GM18498 (cell line): ENCODE data around the gene RHEB.

ENCODE experiments used
- ATAC-seq: cut with Tn5 transposase; IDR thresholded peaks from one replicate; pipeline ENCODE4 v1.9.1; 2021; ENCODE audit warnings: mild to moderate bottlenecking, moderate library complexity; ENCODE audit not compliant: unreplicated experiment

Gene RHEB

GRCh38 chr7:151435103-151435916 is 84.4 kb downstream of the RHEB start:
- no peak for ATAC-seq

- no peak for ATAC-seq
Measured at GRCh38 chr7:151434549-151434948, 85.1 kb downstream of the RHEB start.

- no peak for ATAC-seq
Measured at GRCh38 chr7:151433721-151434400, 85.8 kb downstream of the RHEB start.

- peak; percentile 80 for ATAC-seq
Measured at GRCh38 chr7:151432658-151433521, 86.8 kb downstream of the RHEB start.

- ATAC-seq: no peak
Measured at GRCh38 chr7:151431768-151432311, 87.9 kb downstream of the RHEB start.

- no peak for ATAC-seq
Measured at GRCh38 chr7:151431281-151431767, 88.4 kb downstream of the RHEB start.

- no peak for ATAC-seq
Measured at GRCh38 chr7:151430391-151431205, 89.1 kb downstream of the RHEB start.

GRCh38 chr7:151429560-151430331 is 89.9 kb downstream of the RHEB start:
- peak; percentile 47 for ATAC-seq

GRCh38 chr7:151429237-151429559 is 90.5 kb downstream of the RHEB start:
- no peak for ATAC-seq

- ATAC-seq: no peak
Measured at GRCh38 chr7:151428378-151429236, 91.1 kb downstream of the RHEB start.

GRCh38 chr7:151427705-151428377 is 91.9 kb downstream of the RHEB start:
- ATAC-seq: no peak

- no peak for ATAC-seq
Measured at GRCh38 chr7:151426904-151427704, 92.6 kb downstream of the RHEB start.

- ATAC-seq: no peak
Measured at GRCh38 chr7:151426441-151426903, 93.2 kb downstream of the RHEB start.

- no peak for ATAC-seq
Measured at GRCh38 chr7:151425670-151426440, 93.8 kb downstream of the RHEB start.

- no peak for ATAC-seq
Measured at GRCh38 chr7:151424799-151425198, 94.9 kb downstream of the RHEB start.

- no peak for ATAC-seq
Measured at GRCh38 chr7:151423936-151424335, 95.8 kb downstream of the RHEB start.
